Activated CD4-positive, CD25-positive, alpha-beta regulatory T cell (primary cell): Measurements from ENCODE around the gene TMPRSS3.
"Not testable (repeated sequence)": the region's sequence is repeated elsewhere in the genome, so short reads cannot be mapped to it uniquely, and the experiment has no call there.

ENCODE experiments used
- DNase-seq, 4 experiments: peaks; one replicate each; lab custom pipeline; 2025; lab: John Stamatoyannopoulos, UW

Gene TMPRSS3

GRCh38 chr21:42427809-42428419, 32.1 kb upstream of the TMPRSS3 start:
- DNase-seq = no peak

GRCh38 chr21:42426876-42427480, 31.1 kb upstream of the TMPRSS3 start:
- no peak for DNase-seq

- no peak for DNase-seq
Observed at GRCh38 chr21:42426424-42426823, 30.6 kb upstream of the TMPRSS3 start.

- DNase-seq = no peak
Observed at GRCh38 chr21:42425591-42425990, 29.7 kb upstream of the TMPRSS3 start.

GRCh38 chr21:42424914-42425541, 29.2 kb upstream of the TMPRSS3 start:
- DNase-seq = peak in 2 of 4 experiments; percentile 59 to 60

- no peak for DNase-seq
Observed at GRCh38 chr21:42423685-42424084, 27.8 kb upstream of the TMPRSS3 start.

GRCh38 chr21:42423197-42423675, 27.4 kb upstream of the TMPRSS3 start:
- DNase-seq = peak in 1 of 4 experiments; percentile 25

- no peak for DNase-seq
Observed at GRCh38 chr21:42421018-42421793, 25.4 kb upstream of the TMPRSS3 start.

GRCh38 chr21:42419845-42420244, 24.0 kb upstream of the TMPRSS3 start:
- no peak for DNase-seq

- DNase-seq = no peak
Observed at GRCh38 chr21:42418886-42419285, 23.0 kb upstream of the TMPRSS3 start.

- no peak for DNase-seq
Observed at GRCh38 chr21:42417533-42417932, 21.7 kb upstream of the TMPRSS3 start.

- peak; percentile 67 to 83 (median 74) for DNase-seq
Observed at GRCh38 chr21:42414928-42415769, 19.3 kb upstream of the TMPRSS3 start.

GRCh38 chr21:42414553-42414927, 18.7 kb upstream of the TMPRSS3 start:
- DNase-seq = no peak

- DNase-seq = no peak
Observed at GRCh38 chr21:42414066-42414465, 18.2 kb upstream of the TMPRSS3 start.

- no peak for DNase-seq
Observed at GRCh38 chr21:42413500-42413899, 17.6 kb upstream of the TMPRSS3 start.

- no peak for DNase-seq
Observed at GRCh38 chr21:42413093-42413492, 17.2 kb upstream of the TMPRSS3 start.

GRCh38 chr21:42412636-42412933, 16.7 kb upstream of the TMPRSS3 start:
- DNase-seq = no peak

- no peak for DNase-seq
Observed at GRCh38 chr21:42411891-42412635, 16.2 kb upstream of the TMPRSS3 start.

- DNase-seq = no peak
Observed at GRCh38 chr21:42411197-42411869, 15.5 kb upstream of the TMPRSS3 start.

- DNase-seq = no peak
Observed at GRCh38 chr21:42409366-42409765, 13.5 kb upstream of the TMPRSS3 start.

- not testable (repeated sequence) for DNase-seq
Observed at GRCh38 chr21:42408718-42409117, 12.9 kb upstream of the TMPRSS3 start.
